Liver (tissue), 9 donors: ENCODE results near the gene DES. TPM values are rescaled to one million over a fixed set of nuclear protein-coding genes. Genes with fewer than 3 reads are reported as not detected.

Experiments
- DNase-seq: peaks from one replicate; pipeline ENCODE4 v3.0.0-alpha.2; 2017; ENCODE audit warnings: low spot score
- H3K27ac ChIP-seq, 2 donors: one replicate each; pipeline ENCODE4 v1.7.0; 2013; ENCODE audit warnings: inconsistent platforms in 2 of 2, low read length in 2 of 2, control low read depth in 1 of 2, low read depth in 1 of 2, mild to moderate bottlenecking in 1 of 2
- H3K27me3 ChIP-seq, 4 donors: one replicate each; pipeline versions ENCODE4 v1.6.1 to v1.7.0; 2013; ENCODE audit warnings: low read length in 3 of 4, inconsistent platforms in 1 of 4, mild to moderate bottlenecking in 1 of 4, moderate library complexity in 1 of 4; ENCODE audit not compliant: control insufficient read depth in 4 of 4, insufficient read depth in 4 of 4
- H3K36me3 ChIP-seq, 4 donors: one replicate each; pipeline versions ENCODE4 v1.6.1 to v1.7.0; 2013; ENCODE audit warnings: low read length in 3 of 4, mild to moderate bottlenecking in 3 of 4, low read depth in 1 of 4, moderate library complexity in 1 of 4; ENCODE audit not compliant: control insufficient read depth in 4 of 4, insufficient read depth in 3 of 4
- H3K4me1 ChIP-seq, 4 donors: one replicate each; pipeline versions ENCODE4 v1.6.1 to v1.7.0; 2013; ENCODE audit warnings: low read length in 3 of 4, mild to moderate bottlenecking in 3 of 4, moderate library complexity in 1 of 4; ENCODE audit not compliant: control insufficient read depth in 4 of 4, insufficient read depth in 4 of 4
- H3K4me3 ChIP-seq, 3 donors: one replicate each; pipeline versions ENCODE4 v1.6.1 to v1.7.0; 2013; ENCODE audit warnings: low read length in 3 of 3, control low read depth in 1 of 3, low read depth in 1 of 3, mild to moderate bottlenecking in 1 of 3
- H3K9ac ChIP-seq, 2 donors: one replicate each; pipeline ENCODE4 v1.7.0; 2013; ENCODE audit warnings: low read length in 2 of 2, mild to moderate bottlenecking in 2 of 2, moderate library complexity in 2 of 2, control low read depth in 1 of 2, low read depth in 1 of 2
- H3K9me3 ChIP-seq, 4 donors: one replicate each; pipeline versions ENCODE4 v1.6.1 to v1.7.0; 2013; ENCODE audit warnings: low read length in 3 of 4; ENCODE audit not compliant: control insufficient read depth in 4 of 4
- FOXA1 ChIP-seq: IDR thresholded peaks from 2 replicates; pipeline ENCODE4 v1.6.1; 2016; ENCODE audit warnings: antibody characterized with exemption
- HNF4A ChIP-seq, 2 donors: conservative IDR thresholded peaks; 2 replicates each; pipeline ENCODE4 v1.6.1; 2016; ENCODE audit warnings: antibody characterized with exemption in 2 of 2, mild to moderate bottlenecking in 2 of 2
- HNF4G ChIP-seq: IDR thresholded peaks from 2 replicates; pipeline ENCODE4 v1.6.1; 2016; ENCODE audit warnings: antibody characterized with exemption
- JUND ChIP-seq, 2 donors: IDR thresholded peaks; 2 replicates each; pipeline ENCODE4 v1.6.1; 2016; ENCODE audit warnings: antibody characterized with exemption in 2 of 2
- NR2F2 ChIP-seq: IDR thresholded peaks from 2 replicates; pipeline ENCODE4 v1.6.1; 2016; ENCODE audit warnings: antibody characterized with exemption
- RXRA ChIP-seq, 2 donors: IDR thresholded peaks; 2 replicates each; pipeline ENCODE4 v1.6.1; 2017 to 2018; ENCODE audit warnings: antibody characterized with exemption in 2 of 2, mild to moderate bottlenecking in 1 of 2
- SP1 ChIP-seq: IDR thresholded peaks from 2 replicates; pipeline ENCODE4 v1.6.1; 2018; ENCODE audit warnings: antibody characterized with exemption, mild to moderate bottlenecking
- TAF1 ChIP-seq: conservative IDR thresholded peaks from 2 replicates; pipeline ENCODE4 v1.6.1; 2016; ENCODE audit warnings: antibody characterized with exemption, mild to moderate bottlenecking
- YY1 ChIP-seq: IDR thresholded peaks from 2 replicates; pipeline ENCODE4 v1.6.1; 2016; ENCODE audit warnings: antibody characterized with exemption, mild to moderate bottlenecking
- WGBS: extraction: QIAGEN DNeasy Blood & Tissue Kit; methylation state at CpG from one replicate; pipeline ENCODE4 v1.1.7; 2013; 5-methylcytosine and 5-hydroxymethylcytosine counted together
- polyA plus RNA-seq, 2 donors: library from polyadenylated mRNA; stranded (reverse) in 1 of 2; unstranded in 1 of 2; fragments of 200-250 nt in 1 of 2; fragments of >200 nt in 1 of 2; fragmentation: Nextera tagmentation in 1 of 2; extraction: Ambion mirVana in 1 of 2; gene quantifications; one replicate each; pipeline versions ENCODE4 v1.2.1 to v1.2.3, GENCODE V29; 2013 to 2015
- total RNA-seq, 2 donors: library from RNA; depleted of rRNA; stranded (reverse); fragments of >200 nt; gene quantifications; one replicate each; pipeline ENCODE4 v1.2.3, GENCODE V29; 2014
- TF ChIP-seq, protein P1 (sequence below): IDR thresholded peaks from 2 replicates; pipeline ENCODE4 v1.6.1; 2016; ENCODE audit warnings: antibody characterized with exemption, mild to moderate bottlenecking
- TF ChIP-seq, protein P2 (sequence below): IDR thresholded peaks from 2 replicates; pipeline ENCODE4 v1.6.1; 2016; ENCODE audit warnings: antibody characterized with exemption
- TF ChIP-seq, protein P3 (sequence below): IDR thresholded peaks from 2 replicates; pipeline ENCODE4 v1.6.1; 2016; ENCODE audit warnings: antibody characterized with exemption
- TF ChIP-seq, protein P4 (sequence below): IDR thresholded peaks from 2 replicates; pipeline ENCODE4 v1.6.1; 2016; ENCODE audit warnings: antibody characterized with exemption
- donor health status: healthy.
- donor health status: healthy.
- donor health status: healthy.
- donor health status: healthy.
- donor health status: healthy.

Gene DES
- total RNA-seq (10 to 100 TPM in 1 of 2 donors, under 1 TPM in 1; 0.23 to 50.0 TPM), polyA plus RNA-seq (1 to 10 TPM in 1 of 2 donors, under 1 TPM in 1; 0.15 to 6.2 TPM)

DNA sequence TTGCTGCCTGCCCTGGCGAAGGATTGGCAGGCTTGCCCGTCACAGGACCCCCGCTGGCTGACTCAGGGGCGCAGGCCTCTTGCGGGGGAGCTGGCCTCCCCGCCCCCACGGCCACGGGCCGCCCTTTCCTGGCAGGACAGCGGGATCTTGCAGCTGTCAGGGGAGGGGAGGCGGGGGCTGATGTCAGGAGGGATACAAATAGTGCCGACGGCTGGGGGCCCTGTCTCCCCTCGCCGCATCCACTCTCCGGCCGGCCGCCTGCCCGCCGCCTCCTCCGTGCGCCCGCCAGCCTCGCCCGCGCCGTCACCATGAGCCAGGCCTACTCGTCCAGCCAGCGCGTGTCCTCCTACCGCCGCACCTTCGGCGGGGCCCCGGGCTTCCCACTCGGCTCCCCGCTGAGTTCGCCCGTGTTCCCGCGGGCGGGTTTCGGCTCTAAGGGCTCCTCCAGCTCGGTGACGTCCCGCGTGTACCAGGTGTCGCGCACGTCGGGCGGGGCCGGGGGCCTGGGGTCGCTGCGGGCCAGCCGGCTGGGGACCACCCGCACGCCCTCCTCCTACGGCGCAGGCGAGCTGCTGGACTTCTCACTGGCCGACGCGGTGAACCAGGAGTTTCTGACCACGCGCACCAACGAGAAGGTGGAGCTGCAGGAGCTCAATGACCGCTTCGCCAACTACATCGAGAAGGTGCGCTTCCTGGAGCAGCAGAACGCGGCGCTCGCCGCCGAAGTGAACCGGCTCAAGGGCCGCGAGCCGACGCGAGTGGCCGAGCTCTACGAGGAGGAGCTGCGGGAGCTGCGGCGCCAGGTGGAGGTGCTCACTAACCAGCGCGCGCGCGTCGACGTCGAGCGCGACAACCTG, at the start of gene DES:
TSS of gene DES (plus strand) at position 223 of the 857 bp plus-strand sequence. CDS start at position 309, 86 bp downstream.
- H3K9me3 ChIP-seq, result no peaks in the 10 kb centered on the region
- 14% methylated on average over 98 of the region's 98 CpGs for WGBS
- H3K27me3 ChIP-seq, result peaks cover 0 to 6% (median 1%) of the 10 kb centered on the region in 4 donors
- DNase-seq, result no peak
- no peak within 1 kb of the TSS for H3K27ac ChIP-seq
- no peaks in the 10 kb centered on the region for H3K36me3 ChIP-seq
- H3K9ac ChIP-seq, result no peak within 1 kb of the TSS
- H3K4me3 ChIP-seq, result no peak within 1 kb of the TSS
- H3K4me1 ChIP-seq, result peaks cover 0 to 9% (median 3%) of the 10 kb centered on the region in 4 donors
- TF ChIP-seq YY1 (no peak), TAF1 (no peak), HNF4G (no peak), NR2F2 (no peak), JUND (IDR thresholded peaks at IDR 0.05) (no peak), HNF4A (conservative IDR thresholded peaks at IDR 0.05) (no peak), FOXA1 (no peak)
- TF ChIP-seq, protein P1, sequence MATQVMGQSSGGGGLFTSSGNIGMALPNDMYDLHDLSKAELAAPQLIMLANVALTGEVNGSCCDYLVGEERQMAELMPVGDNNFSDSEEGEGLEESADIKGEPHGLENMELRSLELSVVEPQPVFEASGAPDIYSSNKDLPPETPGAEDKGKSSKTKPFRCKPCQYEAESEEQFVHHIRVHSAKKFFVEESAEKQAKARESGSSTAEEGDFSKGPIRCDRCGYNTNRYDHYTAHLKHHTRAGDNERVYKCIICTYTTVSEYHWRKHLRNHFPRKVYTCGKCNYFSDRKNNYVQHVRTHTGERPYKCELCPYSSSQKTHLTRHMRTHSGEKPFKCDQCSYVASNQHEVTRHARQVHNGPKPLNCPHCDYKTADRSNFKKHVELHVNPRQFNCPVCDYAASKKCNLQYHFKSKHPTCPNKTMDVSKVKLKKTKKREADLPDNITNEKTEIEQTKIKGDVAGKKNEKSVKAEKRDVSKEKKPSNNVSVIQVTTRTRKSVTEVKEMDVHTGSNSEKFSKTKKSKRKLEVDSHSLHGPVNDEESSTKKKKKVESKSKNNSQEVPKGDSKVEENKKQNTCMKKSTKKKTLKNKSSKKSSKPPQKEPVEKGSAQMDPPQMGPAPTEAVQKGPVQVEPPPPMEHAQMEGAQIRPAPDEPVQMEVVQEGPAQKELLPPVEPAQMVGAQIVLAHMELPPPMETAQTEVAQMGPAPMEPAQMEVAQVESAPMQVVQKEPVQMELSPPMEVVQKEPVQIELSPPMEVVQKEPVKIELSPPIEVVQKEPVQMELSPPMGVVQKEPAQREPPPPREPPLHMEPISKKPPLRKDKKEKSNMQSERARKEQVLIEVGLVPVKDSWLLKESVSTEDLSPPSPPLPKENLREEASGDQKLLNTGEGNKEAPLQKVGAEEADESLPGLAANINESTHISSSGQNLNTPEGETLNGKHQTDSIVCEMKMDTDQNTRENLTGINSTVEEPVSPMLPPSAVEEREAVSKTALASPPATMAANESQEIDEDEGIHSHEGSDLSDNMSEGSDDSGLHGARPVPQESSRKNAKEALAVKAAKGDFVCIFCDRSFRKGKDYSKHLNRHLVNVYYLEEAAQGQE, result no peak
- TF ChIP-seq, protein P2, sequence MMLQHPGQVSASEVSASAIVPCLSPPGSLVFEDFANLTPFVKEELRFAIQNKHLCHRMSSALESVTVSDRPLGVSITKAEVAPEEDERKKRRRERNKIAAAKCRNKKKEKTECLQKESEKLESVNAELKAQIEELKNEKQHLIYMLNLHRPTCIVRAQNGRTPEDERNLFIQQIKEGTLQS, result no peak
- TF ChIP-seq, protein P3, sequence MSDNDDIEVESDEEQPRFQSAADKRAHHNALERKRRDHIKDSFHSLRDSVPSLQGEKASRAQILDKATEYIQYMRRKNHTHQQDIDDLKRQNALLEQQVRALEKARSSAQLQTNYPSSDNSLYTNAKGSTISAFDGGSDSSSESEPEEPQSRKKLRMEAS, result no peak

DNA sequence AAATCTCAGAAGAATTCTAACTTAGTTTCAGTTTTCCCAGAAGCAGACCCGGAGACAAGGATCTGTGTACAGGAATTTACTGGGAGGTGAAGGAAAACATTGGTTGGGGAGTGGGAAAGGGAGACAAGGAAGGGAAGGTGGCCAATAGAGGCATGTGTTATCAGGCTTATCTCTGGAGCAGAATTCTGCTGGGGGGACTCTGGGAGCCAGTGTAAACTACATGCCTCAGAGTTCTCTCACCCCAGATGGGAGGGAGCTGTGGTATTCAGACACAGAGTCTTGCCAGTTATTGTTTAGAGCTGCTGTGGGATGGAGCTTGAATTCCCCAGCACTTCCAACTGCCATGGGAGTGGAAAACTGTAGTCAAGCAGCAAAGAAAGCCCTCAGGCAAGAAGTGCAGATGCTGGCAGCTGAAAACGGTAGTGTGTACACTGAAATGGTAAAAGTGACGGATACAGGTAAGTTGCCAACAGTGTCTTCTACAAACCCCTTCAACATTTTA, 49.4 kb upstream of the DES start:
- H3K27ac ChIP-seq, result peak overlapping the region in 1 of 2 donors; percentile 37
- peaks cover 0 to 11% (median 4%) of the 10 kb centered on the region in 4 donors for H3K4me1 ChIP-seq
- no peaks in the 10 kb centered on the region for H3K9me3 ChIP-seq
- H3K4me3 ChIP-seq, result no peak overlapping the region
- TF ChIP-seq SP1 (peak; percentile 18), JUND (IDR thresholded peaks at IDR 0.05) (no peak), RXRA (IDR thresholded peaks at IDR 0.05) (no peak)
- TF ChIP-seq, protein P3, result no peak
- TF ChIP-seq, protein P4, sequence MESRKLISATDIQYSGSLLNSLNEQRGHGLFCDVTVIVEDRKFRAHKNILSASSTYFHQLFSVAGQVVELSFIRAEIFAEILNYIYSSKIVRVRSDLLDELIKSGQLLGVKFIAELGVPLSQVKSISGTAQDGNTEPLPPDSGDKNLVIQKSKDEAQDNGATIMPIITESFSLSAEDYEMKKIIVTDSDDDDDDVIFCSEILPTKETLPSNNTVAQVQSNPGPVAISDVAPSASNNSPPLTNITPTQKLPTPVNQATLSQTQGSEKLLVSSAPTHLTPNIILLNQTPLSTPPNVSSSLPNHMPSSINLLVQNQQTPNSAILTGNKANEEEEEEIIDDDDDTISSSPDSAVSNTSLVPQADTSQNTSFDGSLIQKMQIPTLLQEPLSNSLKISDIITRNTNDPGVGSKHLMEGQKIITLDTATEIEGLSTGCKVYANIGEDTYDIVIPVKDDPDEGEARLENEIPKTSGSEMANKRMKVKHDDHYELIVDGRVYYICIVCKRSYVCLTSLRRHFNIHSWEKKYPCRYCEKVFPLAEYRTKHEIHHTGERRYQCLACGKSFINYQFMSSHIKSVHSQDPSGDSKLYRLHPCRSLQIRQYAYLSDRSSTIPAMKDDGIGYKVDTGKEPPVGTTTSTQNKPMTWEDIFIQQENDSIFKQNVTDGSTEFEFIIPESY, result no peak
- no peak overlapping the region for H3K9ac ChIP-seq
- 54% methylated on average over 3 of the region's 3 CpGs for whole genome bisulfite sequencing
- H3K27me3 ChIP-seq, result no peaks in the 10 kb centered on the region
- peaks cover 0 to 3% (median 1%) of the 10 kb centered on the region in 4 donors for H3K36me3 ChIP-seq
- DNase-seq, result no peak
